K562 (cell line): ENCODE measurements around the gene HEPACAM. TPM values are rescaled to one million over a fixed set of nuclear protein-coding genes. Genes with fewer than 3 reads are reported as not detected.

Experiments used
- ATAC-seq: fragments of 200-7000 bp; cut with Tn5 transposase; 3 replicates; pipeline ENCODE4 v1.9.1; 2020; ENCODE audit warnings: moderate library complexity
- BruUV-seq: library from RNA; stranded (reverse); fragments of 400-500 nt; replicated peaks from 2 replicates; lab custom pipeline; 2021; lab: Mats Ljungman, UMichigan
- CTCF ChIA-PET: fragments of 300-600 bp; formaldehyde crosslinking; extraction: SDS; loops from one replicate; lab custom pipeline; 2021; ENCODE audit warnings: low intra/inter-chr PET ratio; lab: Yijun Ruan, JAX
- POLR2A ChIA-PET: fragments of 300-600, 350-650 bp; sonication (Branson Sonifier 250); formaldehyde crosslinking; extraction: SDS; loops from one replicate; lab custom pipeline; 2021; ENCODE audit warnings: antibody characterized with exemption, inconsistent platforms; lab: Yijun Ruan, JAX
- DNase-seq, 4 experiments: peaks; one replicate each; pipeline versions ENCODE4 v3.0.0 to v3.0.0-alpha.2; 2011 to 2018; ENCODE audit warnings: low spot score in 3 of 4, mixed read lengths in 3 of 4; ENCODE audit errors: extremely low read depth in 1 of 4
- FAIRE-seq: peaks from 2 replicates; lab custom pipeline; 2011; peaks lifted over from hg19 to GRCh38; lab: Jason Lieb, UNC
- H2AFZ ChIP-seq: 2 replicates; pipeline ENCODE4 v1.6.0; 2011; ENCODE audit warnings: low read depth, low read length, control low read depth, inconsistent platforms
- H3K27ac ChIP-seq: fragments of 200-600 bp; 3 replicates; pipeline ENCODE4 v1.8.0; 2011; ENCODE audit warnings: low read depth, mild to moderate bottlenecking, control low read depth, inconsistent platforms, low read length, moderate library complexity, mixed read lengths; ENCODE audit errors: extremely low read depth
- H3K27me3 ChIP-seq, 2 experiments: fragments of 300-600 bp in 1 of 2; 2 replicates in 1 of 2; 3 replicates in 1 of 2; pipeline versions ENCODE4 v1.6.0 to v1.8.0; 2011; ENCODE audit warnings: inconsistent platforms in 2 of 2, low read length in 2 of 2, mild to moderate bottlenecking in 1 of 2, mixed read lengths in 1 of 2, moderate library complexity in 1 of 2; ENCODE audit not compliant: control insufficient read depth in 2 of 2, insufficient read depth in 2 of 2
- H3K36me3 ChIP-seq: fragments of 300-600 bp; 3 replicates; pipeline ENCODE4 v1.8.0; 2011; ENCODE audit warnings: mild to moderate bottlenecking, low read length, inconsistent platforms; ENCODE audit not compliant: control insufficient read depth, insufficient read depth
- H3K4me1 ChIP-seq, 2 experiments: fragments of 200-600 bp in 1 of 2; replicated peaks in 1 of 2; 2 replicates in 1 of 2; 3 replicates in 1 of 2; pipeline versions ENCODE4 v1.5.1 to v1.8.0; 2011; ENCODE audit warnings: inconsistent platforms in 2 of 2, low read length in 2 of 2, mild to moderate bottlenecking in 1 of 2, mixed read lengths in 1 of 2, moderate library complexity in 1 of 2; ENCODE audit not compliant: control insufficient read depth in 2 of 2, insufficient read depth in 2 of 2
- H3K4me2 ChIP-seq: 2 replicates; pipeline ENCODE4 v1.6.1; 2011; ENCODE audit warnings: low read length, control low read depth, inconsistent platforms, mixed read lengths; ENCODE audit not compliant: insufficient read depth
- H3K4me3 ChIP-seq: fragments of 200-600 bp; sonication (generic), shearing (Covaris generic); 2 replicates; pipeline ENCODE4 v1.5.1; 2016; ENCODE audit warnings: control low read depth, inconsistent platforms
- H3K79me2 ChIP-seq: fragments of 200-600 bp; 3 replicates; pipeline ENCODE4 v1.8.0; 2011; ENCODE audit warnings: low read length, inconsistent platforms; ENCODE audit not compliant: control insufficient read depth, insufficient read depth
- H3K9ac ChIP-seq, 2 experiments: 2 replicates each; pipeline versions ENCODE4 v1.6.0 to v1.6.1; 2011; ENCODE audit warnings: low read depth in 2 of 2, low read length in 2 of 2, control low read depth in 1 of 2, inconsistent platforms in 1 of 2, mild to moderate bottlenecking in 1 of 2, mixed read lengths in 1 of 2; ENCODE audit not compliant: insufficient read depth in 1 of 2
- H3K9me1 ChIP-seq: one replicate; pipeline ENCODE4 v1.6.0; 2011; ENCODE audit warnings: inconsistent platforms, mild to moderate bottlenecking, low read length, moderate library complexity; ENCODE audit not compliant: control insufficient read depth, insufficient read depth
- H3K9me3 ChIP-seq: replicated peaks from 2 replicates; pipeline ENCODE4 v1.5.1; 2011; ENCODE audit warnings: low read depth, low read length, inconsistent platforms; ENCODE audit not compliant: control insufficient read depth, insufficient read depth
- H4K20me1 ChIP-seq: replicated peaks from 2 replicates; pipeline ENCODE4 v1.6.1; 2011; ENCODE audit warnings: low read length, inconsistent platforms, mixed read lengths; ENCODE audit not compliant: control insufficient read depth, insufficient read depth
- ELF1 ChIP-seq: fragments of 200-800 bp; sonication (Bioruptor generic); IDR thresholded peaks from 2 replicates; pipeline ENCODE4 v1.6.1; 2016; ENCODE audit warnings: missing genetic modification characterization, missing compliant biosample characterization
- RREB1 ChIP-seq: fragments of 250-450 bp; sonication (Bioruptor Pico); IDR thresholded peaks from 2 replicates; pipeline ENCODE4 v1.4.0; 2020
- ZKSCAN1 ChIP-seq: fragments of 150-350 bp; IDR thresholded peaks from 2 replicates; pipeline ENCODE4 v1.6.1; 2016; ENCODE audit warnings: low read depth, low read length
- ZNF77 ChIP-seq: fragments of 250-450 bp; sonication (Bioruptor Pico); IDR thresholded peaks from 2 replicates; pipeline ENCODE4 v1.5.0; 2020
- WGBS: fragments of 100-300 bp; shearing (Covaris generic); methylation state at CpG from one replicate; pipeline ENCODE4 v1.1.6; 2016; ENCODE audit warnings: low coverage, mixed read lengths; ENCODE audit not compliant: insufficient coverage; ENCODE audit errors: missing lambda C conversion rate; 5-methylcytosine and 5-hydroxymethylcytosine counted together
- in situ Hi-C: fragments of 300-500 bp; cut with MboI; formaldehyde crosslinking; loops from 4 replicates; pipeline ENCODE4 v1.15.0; 2018; ENCODE audit warnings: inconsistent platforms, mixed read lengths
- intact Hi-C: fragments of 100-400 bp; cut with micrococcal nuclease; formaldehyde crosslinking; loops from 2 replicates; pipeline ENCODE4 v1.14.2; 2022
- polyA plus RNA-seq, 8 experiments: library from polyadenylated mRNA; depleted of rRNA in 4 of 8; stranded (reverse) in 5 of 8; unstranded in 3 of 8; fragments of >200 nt; fragmentation: Nextera tagmentation in 2 of 8; fragmentation: Illumina TruSeq in 1 of 8; extraction: Ambion mirVana in 2 of 8; extraction: Trizol in 1 of 8; gene quantifications; 2 replicates each; pipeline versions ENCODE4 v1.2.1 to v1.2.3, GENCODE V29; 2011 to 2014; ENCODE audit warnings: inconsistent platforms in 1 of 8, missing spikeins in 1 of 8
- total RNA-seq, 7 experiments: library from RNA; depleted of rRNA in 6 of 7; stranded (reverse); fragments of >200 nt in 6 of 7; fragmentation: Illumina TruSeq in 2 of 7; extraction: Trizol in 2 of 7; gene quantifications; 2 replicates each; pipeline versions ENCODE4 v1.2.1 to v1.2.3, GENCODE V29; 2011 to 2021; ENCODE audit warnings: low replicate concordance in 1 of 7

Gene HEPACAM
- total and polyA plus RNA-seq, 9 of the 15 experiments (the other 6 are each of a cell fraction or from before 2014, with no cell fraction given) = not detected

GRCh38 chr11:124892750-124893454, 42.9 kb downstream of the HEPACAM start:
- ChIA-PET POLR2A (interaction anchor here (1.6 kb wide), 1 partner anchor 11 kb away, joined by 9 read pairs; no protein-coding TSS in a partner anchor), CTCF (no interaction called here)
- Histone ChIP-seq H3K9me3 (no peaks in the 10 kb centered on the region), H3K4me2 (no peak overlapping the region), H4K20me1 (0 out of 2 replicates have a peak, but pooled peaks cover 4% of the 10 kb centered on the region), H3K9me1 (peaks cover 2% of the 10 kb centered on the region), H3K9ac (no peak overlapping the region), H3K79me2 (no peaks in the 10 kb centered on the region), H3K27me3 (peaks cover 20 to 67% of the 10 kb centered on the region in 2 experiments), H3K4me1 (no peaks in the 10 kb centered on the region), H2AFZ (no peak overlapping the region), H3K27ac (no peak overlapping the region), H3K36me3 (no peaks in the 10 kb centered on the region), H3K4me3 (no peak overlapping the region)
- WGBS = 6% methylated on average over 9 of the region's 9 CpGs
- no peak for DNase-seq
- in situ Hi-C loops = no loop called here
- intact Hi-C loops = no loop called here
- TF ChIP-seq ZNF77 (CRISPR knock-in tag) (no peak), RREB1 (CRISPR knock-in tag) (no peak), ZKSCAN1 (peak; percentile 56; the same call in 1 of the 2 replicates), ELF1 (tag) (0 out of 2 replicates have a peak, but pooled peaks have one; percentile 28)
- BruUV-seq = no TSS peak
- no peak; the same call in 2 of the 3 replicates for ATAC-seq
- FAIRE-seq = no peak
